Breast epithelium (tissue), 3 donors: ENCODE results near the gene INAFM2.

Source experiments
- CTCF ChIP-seq, 3 donors: fragments of 450-650 bp; IDR thresholded peaks; one replicate each; pipeline ENCODE4 v1.5.1; 2016 to 2017; ENCODE audit warnings: antibody characterized with exemption in 3 of 3, mild to moderate bottlenecking in 3 of 3, moderate library complexity in 3 of 3
- POLR2A ChIP-seq: fragments of 450-650 bp; IDR thresholded peaks from one replicate; pipeline ENCODE4 v1.6.1; 2016; ENCODE audit warnings: antibody characterized with exemption, mild to moderate bottlenecking, moderate library complexity

DNA sequence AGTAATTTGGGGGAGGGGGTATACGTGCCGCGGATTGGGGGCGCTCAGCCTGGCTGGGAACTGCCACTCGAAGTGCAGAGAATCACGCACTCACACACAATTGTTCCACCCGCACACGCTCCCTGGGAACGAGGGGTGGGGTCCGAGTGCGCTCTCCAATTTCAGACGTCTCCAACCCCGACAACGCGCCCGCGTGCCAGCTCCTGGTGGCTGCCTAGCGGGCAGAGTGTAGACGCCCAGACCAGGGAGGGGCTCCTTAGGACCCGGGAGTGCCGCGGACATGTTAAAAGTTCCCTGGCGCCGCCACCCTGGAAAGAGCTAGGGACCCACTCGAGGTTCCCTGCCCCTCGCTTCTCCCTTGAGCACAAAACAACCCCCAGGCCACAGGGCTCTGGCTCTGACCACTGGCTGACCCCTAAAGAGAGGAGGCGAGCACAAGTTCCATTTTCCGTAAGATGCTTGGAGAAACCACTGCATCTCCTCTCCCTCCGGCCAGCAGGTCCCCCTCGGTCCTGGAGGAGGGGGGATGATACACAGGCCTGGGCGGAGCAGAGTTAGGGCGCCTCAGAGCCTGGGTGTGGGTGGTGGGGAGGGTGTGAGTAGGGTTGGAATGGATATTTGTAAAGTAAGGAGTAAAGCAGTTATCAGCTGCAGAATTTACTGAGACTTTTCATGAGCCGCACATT is 39.7 kb upstream of the INAFM2 start:
- TF ChIP-seq CTCF (IDR thresholded peaks at IDR 0.05) (no peak), POLR2A (no peak)
